Tibial artery (tissue), 4 donors: Measurements from ENCODE around the gene TMEM234.

Source experiments
- DNase-seq, 2 donors: peaks; one replicate each; pipeline ENCODE4 v3.0.0-alpha.2; 2019
- H3K27ac ChIP-seq, 2 donors: fragments of 200-600 bp; sonication (generic) in 1 of 2; 1 replicate in 1 of 2; 2 replicates in 1 of 2; pipeline ENCODE4 v1.5.1; 2018 to 2019; ENCODE audit warnings: mild to moderate bottlenecking in 1 of 2
- H3K27me3 ChIP-seq, 2 donors: fragments of 200-600 bp; sonication (generic) in 1 of 2; one replicate each; pipeline versions ENCODE4 v1.5.1 to v1.6.0; 2016 to 2019
- H3K36me3 ChIP-seq, 3 donors: fragments of 200-600 bp; sonication (generic) in 2 of 3; one replicate each; pipeline ENCODE4 v1.5.1; 2016 to 2019; ENCODE audit warnings: mild to moderate bottlenecking in 2 of 3
- H3K4me1 ChIP-seq, 4 donors: fragments of 200-600 bp; sonication (generic) in 2 of 4; 1 replicate in 3 of 4; 2 replicates in 1 of 4; pipeline ENCODE4 v1.5.1; 2016 to 2019
- H3K4me3 ChIP-seq, 2 donors: fragments of 200-600 bp; sonication (generic) in 1 of 2; 1 replicate in 1 of 2; 2 replicates in 1 of 2; pipeline ENCODE4 v1.5.1; 2018 to 2019; ENCODE audit warnings: mild to moderate bottlenecking in 2 of 2
- H3K9me3 ChIP-seq, 3 donors: fragments of 200-600 bp; sonication (generic) in 1 of 3; one replicate each; pipeline ENCODE4 v1.5.1; 2016 to 2019
- intact Hi-C: fragments of 100-400 bp; cut with DNase I; formaldehyde crosslinking; loops from one replicate; pipeline ENCODE4 v1.15.0; 2023; ENCODE audit warnings: low total_unique reads
- TF ChIP-seq, protein P1 (sequence below), 2 experiments: fragments of 200-600 bp in 1 of 2; fragments of 450-650 bp in 1 of 2; IDR thresholded peaks; one replicate each; pipeline ENCODE4 v1.5.1; 2017 to 2019; ENCODE audit warnings: antibody characterized with exemption in 2 of 2, mild to moderate bottlenecking in 1 of 2, moderate library complexity in 1 of 2

The TMEM234 gene

DNA sequence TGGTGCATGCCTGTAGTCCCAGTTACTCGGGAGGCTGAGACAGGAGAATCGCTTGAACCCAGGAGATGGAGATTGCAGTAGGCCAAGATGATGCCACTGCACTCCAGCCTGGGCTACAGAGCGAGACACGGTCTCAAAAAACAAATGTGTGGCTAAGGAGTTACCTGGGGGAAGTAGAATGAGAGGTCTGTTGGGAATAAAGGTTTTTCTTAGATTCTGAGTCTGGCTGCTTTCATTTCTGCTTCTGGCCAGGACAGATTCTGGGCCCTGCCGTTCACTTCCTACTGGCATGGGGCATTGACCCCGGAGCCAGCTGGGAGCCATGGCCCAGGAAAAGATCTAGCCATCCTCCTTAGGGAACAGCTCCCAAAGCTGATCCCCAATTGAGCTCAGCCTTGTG is 13.7 kb downstream of the TMEM234 start:
- H3K9me3 ChIP-seq: no peaks in the 10 kb centered on the region
- TF ChIP-seq, protein P1, sequence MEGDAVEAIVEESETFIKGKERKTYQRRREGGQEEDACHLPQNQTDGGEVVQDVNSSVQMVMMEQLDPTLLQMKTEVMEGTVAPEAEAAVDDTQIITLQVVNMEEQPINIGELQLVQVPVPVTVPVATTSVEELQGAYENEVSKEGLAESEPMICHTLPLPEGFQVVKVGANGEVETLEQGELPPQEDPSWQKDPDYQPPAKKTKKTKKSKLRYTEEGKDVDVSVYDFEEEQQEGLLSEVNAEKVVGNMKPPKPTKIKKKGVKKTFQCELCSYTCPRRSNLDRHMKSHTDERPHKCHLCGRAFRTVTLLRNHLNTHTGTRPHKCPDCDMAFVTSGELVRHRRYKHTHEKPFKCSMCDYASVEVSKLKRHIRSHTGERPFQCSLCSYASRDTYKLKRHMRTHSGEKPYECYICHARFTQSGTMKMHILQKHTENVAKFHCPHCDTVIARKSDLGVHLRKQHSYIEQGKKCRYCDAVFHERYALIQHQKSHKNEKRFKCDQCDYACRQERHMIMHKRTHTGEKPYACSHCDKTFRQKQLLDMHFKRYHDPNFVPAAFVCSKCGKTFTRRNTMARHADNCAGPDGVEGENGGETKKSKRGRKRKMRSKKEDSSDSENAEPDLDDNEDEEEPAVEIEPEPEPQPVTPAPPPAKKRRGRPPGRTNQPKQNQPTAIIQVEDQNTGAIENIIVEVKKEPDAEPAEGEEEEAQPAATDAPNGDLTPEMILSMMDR (IDR thresholded peaks at IDR 0.05): no peak
- no peak overlapping the region for H3K4me3 ChIP-seq
- H3K27ac ChIP-seq: no peak overlapping the region
- peaks cover 0 to 16% (median 13%) of the 10 kb centered on the region in 4 donors for H3K4me1 ChIP-seq
- intact Hi-C loops: loop anchor here (5.0 kb wide), 1 partner anchor 34 kb away; no protein-coding TSS in a partner anchor
- no peak for DNase-seq
- peaks cover 0 to 7% (median 0%) of the 10 kb centered on the region in 3 donors for H3K36me3 ChIP-seq
- no peaks in the 10 kb centered on the region for H3K27me3 ChIP-seq

DNA sequence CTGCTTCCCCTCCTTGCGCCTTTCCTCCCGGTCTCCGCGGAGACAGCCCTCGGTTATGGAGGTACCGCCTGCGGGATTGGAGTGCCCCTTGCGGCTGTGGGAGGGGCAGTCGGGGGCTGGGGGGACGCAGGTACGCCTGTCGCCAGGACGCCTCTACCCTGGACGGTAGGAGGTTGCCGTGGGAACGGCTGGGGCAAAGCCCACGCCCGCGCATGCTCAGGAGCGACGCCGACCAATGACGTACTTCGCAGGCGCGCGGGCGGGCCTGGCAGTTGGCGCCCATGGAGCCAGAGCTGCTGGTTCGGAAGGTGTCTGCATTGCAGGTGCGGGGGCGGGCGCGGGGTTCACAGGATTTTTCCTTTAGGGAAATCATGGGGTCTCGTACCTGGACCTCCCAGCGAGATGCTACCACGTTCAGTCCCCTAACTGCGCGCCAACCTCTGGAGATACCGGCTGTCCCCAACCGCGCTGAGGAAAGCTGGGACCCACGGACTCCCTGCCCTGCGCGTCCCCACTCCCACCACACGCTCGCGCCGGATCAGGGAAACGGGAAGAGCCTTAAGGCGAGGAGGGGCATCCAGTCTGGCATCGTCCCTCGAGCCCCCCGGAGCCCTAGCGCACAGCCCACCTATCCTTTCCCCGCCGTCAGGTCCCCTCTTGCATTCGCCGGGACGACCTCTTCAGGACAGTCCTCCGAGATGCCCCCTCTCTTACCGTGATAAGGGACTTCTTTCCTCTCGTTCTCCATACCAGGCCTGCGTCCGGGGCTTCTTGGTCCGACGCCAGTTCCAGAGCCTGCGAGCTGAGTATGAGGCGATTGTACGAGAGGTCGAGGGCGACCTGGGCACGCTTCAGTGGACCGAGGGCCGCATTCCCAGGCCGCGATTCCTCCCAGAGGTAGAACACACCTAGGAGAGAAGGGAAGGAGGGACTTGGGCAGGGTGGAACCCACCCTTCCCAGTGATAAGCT is 16.5 kb downstream of the TMEM234 start, which contains the start of gene IQCC:
IQCC (plus strand) TSS at position 271 of the 970 bp plus-strand sequence; CDS start at position 282, 11 bp downstream.
- intact Hi-C loops: loop anchor here (5.0 kb wide), 1 partner anchor 37 kb away; no protein-coding TSS in a partner anchor
- peak within 1 kb of the TSS; percentile 52 to 71 for H3K4me3 ChIP-seq
- H3K4me1 ChIP-seq: peaks cover 0 to 33% (median 22%) of the 10 kb centered on the region in 4 donors
- no peaks in the 10 kb centered on the region for H3K27me3 ChIP-seq
- peak within 1 kb of the TSS; percentile 53 to 60 for H3K27ac ChIP-seq
- H3K36me3 ChIP-seq: no peaks in the 10 kb centered on the region
- DNase-seq: peak; percentile 78 to 91
- TF ChIP-seq, protein P1 (IDR thresholded peaks at IDR 0.05): no peak
- H3K9me3 ChIP-seq: no peaks in the 10 kb centered on the region

- peaks cover 0 to 35% (median 25%) of the 10 kb centered on the region in 4 donors for H3K4me1 ChIP-seq
- peak overlapping the region; percentile 52 to 71 for H3K4me3 ChIP-seq
- peak overlapping the region; percentile 53 to 60 for H3K27ac ChIP-seq
- TF ChIP-seq, protein P1 (IDR thresholded peaks at IDR 0.05): no peak
- no peaks in the 10 kb centered on the region for H3K36me3 ChIP-seq
- no peak for DNase-seq
- intact Hi-C loops: loop anchor here (5.0 kb wide), 2 partner anchors 37 to 147 kb away; no protein-coding TSS in a partner anchor
- H3K27me3 ChIP-seq: no peaks in the 10 kb centered on the region
- H3K9me3 ChIP-seq: no peaks in the 10 kb centered on the region
Observed at GRCh38 chr1:32204943-32205361, 17.2 kb downstream of the TMEM234 start.

DNA sequence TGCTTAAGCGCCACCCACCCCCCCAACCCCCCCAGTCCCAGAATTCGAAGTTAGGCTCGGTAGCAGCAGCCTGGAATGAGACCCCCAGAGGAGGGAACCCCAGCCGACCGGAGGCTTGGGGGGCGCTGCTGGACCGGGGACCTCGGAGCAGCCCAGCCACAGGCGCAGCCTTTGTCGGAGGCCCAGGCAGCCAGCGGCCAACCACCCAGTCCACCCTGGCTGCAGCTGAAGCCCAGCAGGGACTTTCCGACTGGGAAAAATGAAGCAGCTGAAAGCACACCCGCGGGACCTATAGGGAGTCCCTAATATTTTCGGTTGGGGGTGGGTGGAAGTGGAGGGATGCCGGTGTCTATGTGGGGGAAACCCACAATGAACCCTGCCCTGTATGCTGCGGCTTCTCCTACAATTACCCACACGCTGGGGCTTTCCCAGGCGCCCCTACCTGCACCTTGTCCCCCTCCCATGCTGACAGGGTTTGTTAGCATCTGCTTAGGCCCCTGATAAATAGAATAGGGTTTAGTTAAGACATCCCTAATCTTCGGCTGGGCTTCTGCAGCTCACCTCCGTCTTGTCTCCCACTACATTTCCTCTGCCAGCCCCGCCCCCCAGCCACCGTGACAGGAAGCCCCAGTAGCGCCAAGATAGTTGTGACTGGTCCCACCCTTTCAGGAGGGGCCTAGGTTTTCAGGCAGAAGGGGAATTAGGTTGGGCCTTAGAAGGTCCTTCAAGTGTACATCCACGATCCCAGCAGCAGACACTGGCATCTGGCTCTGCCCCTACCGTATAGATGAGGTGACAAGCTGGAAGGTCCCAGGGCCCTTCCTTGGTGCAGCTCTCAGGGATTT is 20.9 kb downstream of the TMEM234 start:
- peak; percentile 78 to 84 for DNase-seq
- H3K4me1 ChIP-seq: peaks cover 3 to 42% (median 34%) of the 10 kb centered on the region in 4 donors
- H3K27ac ChIP-seq: peak overlapping the region; percentile 71 to 73
- no peaks in the 10 kb centered on the region for H3K9me3 ChIP-seq
- no peaks in the 10 kb centered on the region for H3K27me3 ChIP-seq
- TF ChIP-seq, protein P1 (IDR thresholded peaks at IDR 0.05): no peak
- H3K36me3 ChIP-seq: peaks cover 4 to 24% (median 9%) of the 10 kb centered on the region in 3 donors
- H3K4me3 ChIP-seq: peak overlapping the region; percentile 58 to 70
- intact Hi-C loops: loop anchor here (5.0 kb wide), 1 partner anchor 151 kb away; no protein-coding TSS in a partner anchor
